ENCODE measurements around the gene NR1D1. TPM values are rescaled to one million over a fixed set of nuclear protein-coding genes. Genes with fewer than 3 reads are reported as not detected.

Gene NR1D1
- total RNA-seq = 2.1 and 4.6 TPM in 2 replicates

GRCh38 chr17:40100419-40100668 is at the start of gene NR1D1:
TSS of gene NR1D1 (minus strand) at chr17:40100589. CDS start at chr17:40100094, 495 bp downstream.

DNA sequence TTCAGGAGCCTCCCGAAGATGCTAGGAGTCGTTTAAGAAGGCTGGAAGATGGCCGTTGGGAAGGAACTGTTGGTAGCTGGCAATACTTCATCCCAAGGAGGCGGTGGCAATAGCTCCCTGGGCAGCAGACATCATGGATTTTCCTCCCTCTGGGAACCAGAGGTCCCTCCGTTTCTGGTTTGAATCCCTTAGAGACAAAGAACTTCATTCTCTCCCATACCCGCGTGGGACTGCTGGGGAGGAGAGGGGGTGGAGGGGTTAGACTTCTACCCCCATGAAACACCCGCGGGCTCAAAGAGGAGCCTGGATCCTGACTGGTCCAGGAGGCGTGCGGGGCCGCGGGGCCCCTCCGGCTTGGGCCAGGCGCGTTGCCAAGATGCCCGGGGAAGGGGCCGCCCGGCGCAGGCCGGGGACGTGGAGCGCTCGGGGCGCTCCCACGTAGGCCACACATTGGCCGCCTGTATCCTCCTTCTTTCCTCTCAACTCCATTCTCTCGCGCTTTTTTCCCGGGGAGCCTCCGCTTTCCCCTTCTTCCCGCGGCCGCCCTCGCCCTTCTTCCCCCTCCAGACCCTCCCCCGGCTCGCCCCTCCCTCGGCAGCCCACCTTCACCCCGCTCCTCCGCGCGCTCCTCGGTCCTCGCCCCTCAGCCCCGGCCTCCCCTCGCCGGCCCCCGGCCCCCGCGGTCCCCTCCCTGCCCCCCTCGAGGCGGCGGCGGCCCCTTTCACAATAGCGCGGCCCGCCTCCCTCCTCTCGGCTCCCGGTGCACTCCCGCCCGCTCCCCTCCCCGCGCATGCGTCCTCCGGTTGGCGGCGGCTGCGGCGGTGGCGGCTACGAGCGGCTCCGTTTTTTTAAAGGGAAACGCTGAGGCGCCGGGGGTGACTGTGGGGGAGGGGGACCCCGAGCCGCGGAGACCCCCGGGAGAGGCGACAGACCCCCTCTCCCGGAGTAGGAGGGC is 21.1 kb upstream of the NR1D1 start, which contains the start of gene MSL1:
Gene MSL1, plus strand, starts transcription at position 791 of the 955 bp plus-strand sequence. CDS start 642 bp downstream, outside the sequence.

GRCh38 chr17:40062329-40063186 is 37.8 kb downstream of the NR1D1 start, which contains the start of gene THRA:
TSS of gene THRA (plus strand) at chr17:40062965. CDS start at chr17:40074489, 11,524 bp downstream.

Other genes starting within 250 kb of the NR1D1 start
- not detected in 2 replicates for gene IKZF3, start 236.3 kb downstream of the NR1D1 start, total RNA-seq
- gene ZPBP2, start 232.4 kb downstream of the NR1D1 start, total RNA-seq = not detected in 2 replicates
- 0.65 and 1.1 TPM in 2 replicates for gene GSDMB, start 182.0 kb downstream of the NR1D1 start, total RNA-seq
- 34.9 and 39.0 TPM in 2 replicates for gene ORMDL3, start 173.0 kb downstream of the NR1D1 start, total RNA-seq
- 0.13 TPM in 1 of 2 replicates, not detected in the other for gene LRRC3C, start 172.9 kb downstream of the NR1D1 start, total RNA-seq
- not detected in 2 replicates for gene GSDMA, start 137.6 kb downstream of the NR1D1 start, total RNA-seq
- 120 and 196 TPM in 2 replicates for gene PSMD3, start 119.8 kb downstream of the NR1D1 start, total RNA-seq
- gene CSF3, start 85.1 kb downstream of the NR1D1 start, total RNA-seq = not detected in 2 replicates
- 93.0 and 95.7 TPM in 2 replicates for gene MED24, start 46.2 kb downstream of the NR1D1 start, total RNA-seq
- 9.5 and 27.9 TPM in 2 replicates for gene THRA, start 37.6 kb downstream of the NR1D1 start, total RNA-seq
- 32.4 and 34.4 TPM in 2 replicates for gene MSL1, start 21.4 kb upstream of the NR1D1 start, total RNA-seq
- 24.2 and 26.6 TPM in 2 replicates for gene CASC3, start 39.9 kb upstream of the NR1D1 start, total RNA-seq
- 1.8 and 3.4 TPM in 2 replicates for gene RAPGEFL1, start 76.9 kb upstream of the NR1D1 start, total RNA-seq
- 11.2 and 12.7 TPM in 2 replicates for gene WIPF2, start 118.7 kb upstream of the NR1D1 start, total RNA-seq
- 2.5 and 26.9 TPM in 2 replicates for gene CDC6, start 187.3 kb upstream of the NR1D1 start, total RNA-seq
- gene RARA, start 208.6 kb upstream of the NR1D1 start, total RNA-seq = 26.7 and 68.7 TPM in 2 replicates

Measured in mesangial cell (primary cell).